Fibroblast of lung (primary cell): ENCODE measurements around the gene BBS2. TPM values are rescaled to one million over a fixed set of nuclear protein-coding genes. Genes with fewer than 3 reads are reported as not detected.

ENCODE experiments used
- DNase-seq, 2 donors: peaks; one replicate each; pipeline versions ENCODE4 v3.0.0 to v3.0.0-alpha.2; 2010; ENCODE audit warnings: low read depth in 2 of 2
- H2AFZ ChIP-seq: 2 replicates; pipeline ENCODE4 v1.5.1; 2012; ENCODE audit warnings: low read length, control low read depth, inconsistent platforms
- H3K27ac ChIP-seq: 2 replicates; pipeline ENCODE4 v1.5.1; 2011; ENCODE audit warnings: low read length, control low read depth; ENCODE audit not compliant: insufficient read depth
- H3K27me3 ChIP-seq: 2 replicates; pipeline ENCODE4 v1.5.1; 2011; ENCODE audit warnings: mild to moderate bottlenecking, low read length; ENCODE audit not compliant: control insufficient read depth, insufficient read depth
- H3K36me3 ChIP-seq: 2 replicates; pipeline ENCODE4 v1.5.1; 2011; ENCODE audit warnings: low read length; ENCODE audit not compliant: control insufficient read depth, insufficient read depth
- H3K4me1 ChIP-seq: 2 replicates; pipeline ENCODE4 v1.5.1; 2011; ENCODE audit warnings: low read length; ENCODE audit not compliant: control insufficient read depth, insufficient read depth; ENCODE audit errors: extremely low read depth
- H3K4me2 ChIP-seq: 2 replicates; pipeline ENCODE4 v1.5.1; 2011; ENCODE audit warnings: low read length, control low read depth; ENCODE audit not compliant: insufficient read depth; ENCODE audit errors: extremely low read depth
- H3K4me3 ChIP-seq, 4 experiments: fragments of 200-600 bp in 1 of 4; sonication (generic) in 1 of 4; replicated peaks in 1 of 4; 2 replicates each; pipeline ENCODE4 v1.5.1; 2011 to 2016; ENCODE audit warnings: low read length in 4 of 4, low read depth in 3 of 4, mild to moderate bottlenecking in 3 of 4, control low read depth in 2 of 4, inconsistent platforms in 1 of 4, mixed read lengths in 1 of 4; ENCODE audit not compliant: insufficient read depth in 1 of 4; ENCODE audit errors: control extremely low read depth in 1 of 4
- H3K79me2 ChIP-seq: 2 replicates; pipeline ENCODE4 v1.5.1; 2012; ENCODE audit warnings: mild to moderate bottlenecking, low read length, inconsistent platforms; ENCODE audit not compliant: control insufficient read depth, insufficient read depth
- H3K9ac ChIP-seq: 2 replicates; pipeline ENCODE4 v1.5.1; 2011; ENCODE audit warnings: mild to moderate bottlenecking, low read length, control low read depth; ENCODE audit not compliant: insufficient read depth
- H3K9me3 ChIP-seq: 2 replicates; pipeline ENCODE4 v1.5.1; 2012; ENCODE audit warnings: low read depth, low read length; ENCODE audit not compliant: control insufficient read depth, insufficient read depth
- H4K20me1 ChIP-seq: 2 replicates; pipeline ENCODE4 v1.5.1; 2011; ENCODE audit warnings: low read length; ENCODE audit not compliant: control insufficient read depth, insufficient read depth; ENCODE audit errors: extremely low read depth
- EZH2 ChIP-seq: IDR thresholded peaks from 2 replicates; pipeline ENCODE4 v1.5.1; 2012; ENCODE audit warnings: low read length, control low read depth, mild to moderate bottlenecking; ENCODE audit errors: missing control alignments
- polyA plus RNA-seq, 2 donors: library from polyadenylated mRNA; depleted of rRNA in 1 of 2; stranded (reverse) in 1 of 2; unstranded in 1 of 2; fragments of >200 nt; gene quantifications; 2 replicates each; pipeline ENCODE4 v1.2.1, GENCODE V29; 2011 to 2012; ENCODE audit warnings: missing spikeins in 1 of 2
- total RNA-seq: library from RNA; depleted of rRNA; stranded (reverse); fragments of >200 nt; gene quantifications from 2 replicates; pipeline ENCODE4 v1.2.1, GENCODE V29; 2014
- TF ChIP-seq, protein P1 (sequence below), 2 donors: IDR thresholded peaks in 1 of 2; conservative IDR thresholded peaks in 1 of 2; 1 replicate in 1 of 2; 2 replicates in 1 of 2; pipeline ENCODE4 v1.5.1; 2011 to 2012; ENCODE audit warnings: low read length in 2 of 2, control low read depth in 1 of 2, inconsistent platforms in 1 of 2, low read depth in 1 of 2, mild to moderate bottlenecking in 1 of 2

The BBS2 gene
- total and polyA plus RNA-seq, 2 donors (not counting 1 experiment from before 2014, with no cell fraction given): 59.9 to 84.9 TPM

DNA sequence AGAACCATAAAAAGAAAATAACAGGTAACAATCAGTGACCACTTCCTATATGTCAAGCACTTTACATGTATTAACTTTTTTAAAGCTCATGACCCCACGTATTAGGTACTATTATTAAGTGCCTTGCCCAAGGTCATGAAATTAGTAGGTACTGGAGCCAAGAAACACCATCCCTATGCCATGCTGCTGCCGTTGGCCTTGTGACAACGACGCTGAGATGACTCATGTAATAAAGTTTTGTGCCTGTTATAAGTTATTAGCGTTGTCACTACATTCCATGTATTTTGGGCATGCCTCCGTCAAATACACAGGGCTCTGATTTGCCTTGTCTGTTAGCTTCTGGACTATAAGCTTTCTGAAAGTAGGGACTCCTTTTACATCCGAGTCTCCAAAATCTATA is 1.4 kb downstream of the BBS2 start:
- H3K27me3 ChIP-seq: no peaks in the 10 kb centered on the region
- H2AFZ ChIP-seq: no peak overlapping the region
- H3K79me2 ChIP-seq: peaks cover 1% of the 10 kb centered on the region
- no peak for TF ChIP-seq EZH2
- TF ChIP-seq, protein P1, sequence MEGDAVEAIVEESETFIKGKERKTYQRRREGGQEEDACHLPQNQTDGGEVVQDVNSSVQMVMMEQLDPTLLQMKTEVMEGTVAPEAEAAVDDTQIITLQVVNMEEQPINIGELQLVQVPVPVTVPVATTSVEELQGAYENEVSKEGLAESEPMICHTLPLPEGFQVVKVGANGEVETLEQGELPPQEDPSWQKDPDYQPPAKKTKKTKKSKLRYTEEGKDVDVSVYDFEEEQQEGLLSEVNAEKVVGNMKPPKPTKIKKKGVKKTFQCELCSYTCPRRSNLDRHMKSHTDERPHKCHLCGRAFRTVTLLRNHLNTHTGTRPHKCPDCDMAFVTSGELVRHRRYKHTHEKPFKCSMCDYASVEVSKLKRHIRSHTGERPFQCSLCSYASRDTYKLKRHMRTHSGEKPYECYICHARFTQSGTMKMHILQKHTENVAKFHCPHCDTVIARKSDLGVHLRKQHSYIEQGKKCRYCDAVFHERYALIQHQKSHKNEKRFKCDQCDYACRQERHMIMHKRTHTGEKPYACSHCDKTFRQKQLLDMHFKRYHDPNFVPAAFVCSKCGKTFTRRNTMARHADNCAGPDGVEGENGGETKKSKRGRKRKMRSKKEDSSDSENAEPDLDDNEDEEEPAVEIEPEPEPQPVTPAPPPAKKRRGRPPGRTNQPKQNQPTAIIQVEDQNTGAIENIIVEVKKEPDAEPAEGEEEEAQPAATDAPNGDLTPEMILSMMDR (conservative IDR thresholded peaks at IDR 0.05 in 1 of 2, IDR thresholded peaks at IDR 0.05 in 1 of 2; ENCODE audit: low read depth in 1 of 2, low read length in 2 of 2): no peak
- H3K27ac ChIP-seq: no peak overlapping the region
- H3K4me1 ChIP-seq: peaks cover 7% of the 10 kb centered on the region
- H4K20me1 ChIP-seq: no peaks in the 10 kb centered on the region
- H3K9me3 ChIP-seq: no peaks in the 10 kb centered on the region
- H3K9ac ChIP-seq: no peak overlapping the region
- peak overlapping the region; percentile 32 for H3K4me2 ChIP-seq
- no peak for DNase-seq
- peak overlapping the region in 1 of 4 experiments; percentile 96 for H3K4me3 ChIP-seq
- no peaks in the 10 kb centered on the region for H3K36me3 ChIP-seq

- Histone ChIP-seq H3K4me2 (no peak overlapping the region), H3K9me3 (no peaks in the 10 kb centered on the region), H3K79me2 (peaks cover 1% of the 10 kb centered on the region), H3K27ac (no peak overlapping the region), H3K36me3 (no peaks in the 10 kb centered on the region), H3K27me3 (no peaks in the 10 kb centered on the region), H3K4me1 (peaks cover 7% of the 10 kb centered on the region), H2AFZ (no peak overlapping the region), H3K4me3 (no peak overlapping the region), H3K9ac (no peak overlapping the region), H4K20me1 (no peaks in the 10 kb centered on the region)
- no peak for TF ChIP-seq EZH2
- TF ChIP-seq, protein P1 (conservative IDR thresholded peaks at IDR 0.05 in 1 of 2, IDR thresholded peaks at IDR 0.05 in 1 of 2; ENCODE audit: low read depth in 1 of 2, low read length in 2 of 2): no peak
- no peak for DNase-seq
These were observed 2.6 kb downstream of the BBS2 start for GRCh38 chr16:56517206-56517605.

- H3K4me2 ChIP-seq: no peak overlapping the region
- no peaks in the 10 kb centered on the region for H3K36me3 ChIP-seq
- H3K4me1 ChIP-seq: peaks cover 7% of the 10 kb centered on the region
- H3K4me3 ChIP-seq: no peak overlapping the region
- no peak overlapping the region for H3K27ac ChIP-seq
- DNase-seq: no peak
- TF ChIP-seq, protein P1 (conservative IDR thresholded peaks at IDR 0.05 in 1 of 2, IDR thresholded peaks at IDR 0.05 in 1 of 2; ENCODE audit: low read depth in 1 of 2, low read length in 2 of 2): no peak
- TF ChIP-seq EZH2: no peak
- H4K20me1 ChIP-seq: no peaks in the 10 kb centered on the region
- no peak overlapping the region for H2AFZ ChIP-seq
- H3K9ac ChIP-seq: no peak overlapping the region
- H3K79me2 ChIP-seq: peaks cover 1% of the 10 kb centered on the region
- no peaks in the 10 kb centered on the region for H3K9me3 ChIP-seq
- H3K27me3 ChIP-seq: no peaks in the 10 kb centered on the region
These were observed 4.2 kb downstream of the BBS2 start for GRCh38 chr16:56515665-56516064.
